ENCODE results near the gene TRIM66.

DNA sequence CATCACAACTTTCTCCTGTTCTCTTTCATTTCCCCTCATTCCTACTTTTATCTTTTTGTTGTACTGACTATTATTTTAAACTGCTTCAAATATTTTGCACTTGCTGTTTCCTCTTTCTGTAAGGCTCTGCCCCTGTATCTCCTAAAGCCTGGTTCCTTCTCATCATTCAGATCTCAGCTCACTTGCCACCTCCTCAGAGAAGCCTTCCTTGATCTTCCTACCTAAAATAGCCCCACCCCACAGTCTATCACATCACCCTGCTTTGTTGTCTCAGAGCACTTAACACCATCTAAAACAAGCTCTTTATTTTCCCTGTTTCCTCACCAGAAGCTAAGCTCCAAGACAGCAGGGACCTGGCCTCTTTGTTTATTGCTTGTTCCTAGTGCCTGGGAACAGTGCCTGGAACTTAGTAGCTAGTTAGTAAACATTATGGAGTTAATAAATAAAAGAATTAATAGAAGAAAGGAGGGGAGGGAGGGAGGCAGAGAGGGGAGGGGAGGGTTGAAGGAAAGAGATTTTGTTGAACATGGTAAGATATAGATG, 85.9 kb downstream of the TRIM66 start:
- TF ChIP-seq, protein P1, sequence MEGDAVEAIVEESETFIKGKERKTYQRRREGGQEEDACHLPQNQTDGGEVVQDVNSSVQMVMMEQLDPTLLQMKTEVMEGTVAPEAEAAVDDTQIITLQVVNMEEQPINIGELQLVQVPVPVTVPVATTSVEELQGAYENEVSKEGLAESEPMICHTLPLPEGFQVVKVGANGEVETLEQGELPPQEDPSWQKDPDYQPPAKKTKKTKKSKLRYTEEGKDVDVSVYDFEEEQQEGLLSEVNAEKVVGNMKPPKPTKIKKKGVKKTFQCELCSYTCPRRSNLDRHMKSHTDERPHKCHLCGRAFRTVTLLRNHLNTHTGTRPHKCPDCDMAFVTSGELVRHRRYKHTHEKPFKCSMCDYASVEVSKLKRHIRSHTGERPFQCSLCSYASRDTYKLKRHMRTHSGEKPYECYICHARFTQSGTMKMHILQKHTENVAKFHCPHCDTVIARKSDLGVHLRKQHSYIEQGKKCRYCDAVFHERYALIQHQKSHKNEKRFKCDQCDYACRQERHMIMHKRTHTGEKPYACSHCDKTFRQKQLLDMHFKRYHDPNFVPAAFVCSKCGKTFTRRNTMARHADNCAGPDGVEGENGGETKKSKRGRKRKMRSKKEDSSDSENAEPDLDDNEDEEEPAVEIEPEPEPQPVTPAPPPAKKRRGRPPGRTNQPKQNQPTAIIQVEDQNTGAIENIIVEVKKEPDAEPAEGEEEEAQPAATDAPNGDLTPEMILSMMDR (IDR thresholded peaks at IDR 0.05): no peak
- TF ChIP-seq POLR2A (IDR thresholded peaks at IDR 0.05): no peak

Data from thyroid gland (tissue), 4 donors.